Ishikawa (cell line): Measurements from ENCODE around the gene GLI3.

Experiments
- CREB1 ChIP-seq: IDR thresholded peaks from 2 replicates; pipeline ENCODE4 v1.6.1; 2012; ENCODE audit warnings: low read depth
- EGR1 ChIP-seq: IDR thresholded peaks from 2 replicates; pipeline ENCODE4 v1.6.1; 2012
- EP300 ChIP-seq: IDR thresholded peaks from 2 replicates; pipeline ENCODE4 v1.6.1; 2012; ENCODE audit warnings: borderline replicate concordance
- FOXM1 ChIP-seq: IDR thresholded peaks from 2 replicates; pipeline ENCODE4 v1.6.1; 2012; ENCODE audit warnings: low read depth, borderline replicate concordance
- NFIC ChIP-seq: IDR thresholded peaks from 2 replicates; pipeline ENCODE4 v1.6.1; 2012
- RAD21 ChIP-seq: IDR thresholded peaks from 2 replicates; pipeline ENCODE4 v1.6.1; 2012; ENCODE audit warnings: low read depth
- TAF1 ChIP-seq: IDR thresholded peaks from 2 replicates; pipeline ENCODE4 v1.6.1; 2012; ENCODE audit warnings: low read depth, mild to moderate bottlenecking
- TCF12 ChIP-seq: IDR thresholded peaks from 2 replicates; pipeline ENCODE4 v1.6.1; 2012; ENCODE audit warnings: low read depth
- TEAD4 ChIP-seq: IDR thresholded peaks from 2 replicates; pipeline ENCODE4 v1.6.1; 2012
- YY1 ChIP-seq: IDR thresholded peaks from 2 replicates; pipeline ENCODE4 v1.6.1; 2012; ENCODE audit warnings: low read depth
- ZBTB7A ChIP-seq: IDR thresholded peaks from 2 replicates; pipeline ENCODE4 v1.6.1; 2012; ENCODE audit warnings: low read depth
- TF ChIP-seq, protein P1 (sequence below): IDR thresholded peaks from 2 replicates; pipeline ENCODE4 v1.6.1; 2012; ENCODE audit warnings: low read depth, mild to moderate bottlenecking
- TF ChIP-seq, protein P2 (sequence below): IDR thresholded peaks from 2 replicates; pipeline ENCODE4 v1.6.1; 2012
- TF ChIP-seq, protein P3 (sequence below): IDR thresholded peaks from 2 replicates; pipeline ENCODE4 v1.6.1; 2012

DNA sequence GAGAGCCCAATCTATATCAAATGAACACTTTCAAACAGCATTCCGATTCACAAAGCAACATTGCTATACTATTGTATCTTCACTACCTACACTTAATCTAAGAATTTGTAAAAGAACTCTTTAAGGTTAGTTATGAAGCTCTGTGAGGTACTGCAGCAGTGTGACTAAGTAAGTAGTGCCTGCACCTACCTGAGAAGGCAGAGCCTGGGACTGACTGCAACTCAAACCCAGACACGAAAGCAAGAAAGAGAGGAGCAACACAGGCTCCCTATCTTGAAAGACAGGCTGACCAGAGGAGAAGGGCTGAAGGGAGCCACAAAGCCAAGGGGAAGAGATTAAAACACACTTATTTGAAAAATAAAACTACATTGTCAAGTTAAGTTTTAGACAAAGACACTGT, 160.1 kb downstream of the GLI3 start:
- TF ChIP-seq EP300: no peak
- no peak for TF ChIP-seq TAF1
- TF ChIP-seq FOXM1: no peak
- TF ChIP-seq, protein P1, sequence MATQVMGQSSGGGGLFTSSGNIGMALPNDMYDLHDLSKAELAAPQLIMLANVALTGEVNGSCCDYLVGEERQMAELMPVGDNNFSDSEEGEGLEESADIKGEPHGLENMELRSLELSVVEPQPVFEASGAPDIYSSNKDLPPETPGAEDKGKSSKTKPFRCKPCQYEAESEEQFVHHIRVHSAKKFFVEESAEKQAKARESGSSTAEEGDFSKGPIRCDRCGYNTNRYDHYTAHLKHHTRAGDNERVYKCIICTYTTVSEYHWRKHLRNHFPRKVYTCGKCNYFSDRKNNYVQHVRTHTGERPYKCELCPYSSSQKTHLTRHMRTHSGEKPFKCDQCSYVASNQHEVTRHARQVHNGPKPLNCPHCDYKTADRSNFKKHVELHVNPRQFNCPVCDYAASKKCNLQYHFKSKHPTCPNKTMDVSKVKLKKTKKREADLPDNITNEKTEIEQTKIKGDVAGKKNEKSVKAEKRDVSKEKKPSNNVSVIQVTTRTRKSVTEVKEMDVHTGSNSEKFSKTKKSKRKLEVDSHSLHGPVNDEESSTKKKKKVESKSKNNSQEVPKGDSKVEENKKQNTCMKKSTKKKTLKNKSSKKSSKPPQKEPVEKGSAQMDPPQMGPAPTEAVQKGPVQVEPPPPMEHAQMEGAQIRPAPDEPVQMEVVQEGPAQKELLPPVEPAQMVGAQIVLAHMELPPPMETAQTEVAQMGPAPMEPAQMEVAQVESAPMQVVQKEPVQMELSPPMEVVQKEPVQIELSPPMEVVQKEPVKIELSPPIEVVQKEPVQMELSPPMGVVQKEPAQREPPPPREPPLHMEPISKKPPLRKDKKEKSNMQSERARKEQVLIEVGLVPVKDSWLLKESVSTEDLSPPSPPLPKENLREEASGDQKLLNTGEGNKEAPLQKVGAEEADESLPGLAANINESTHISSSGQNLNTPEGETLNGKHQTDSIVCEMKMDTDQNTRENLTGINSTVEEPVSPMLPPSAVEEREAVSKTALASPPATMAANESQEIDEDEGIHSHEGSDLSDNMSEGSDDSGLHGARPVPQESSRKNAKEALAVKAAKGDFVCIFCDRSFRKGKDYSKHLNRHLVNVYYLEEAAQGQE: no peak
- no peak for TF ChIP-seq YY1
- no peak for TF ChIP-seq NFIC
- no peak for TF ChIP-seq CREB1
- no peak for TF ChIP-seq TCF12
- TF ChIP-seq, protein P2, sequence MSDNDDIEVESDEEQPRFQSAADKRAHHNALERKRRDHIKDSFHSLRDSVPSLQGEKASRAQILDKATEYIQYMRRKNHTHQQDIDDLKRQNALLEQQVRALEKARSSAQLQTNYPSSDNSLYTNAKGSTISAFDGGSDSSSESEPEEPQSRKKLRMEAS: no peak
- no peak for TF ChIP-seq EGR1
- TF ChIP-seq TEAD4: no peak
- TF ChIP-seq RAD21: no peak
- TF ChIP-seq, protein P3, sequence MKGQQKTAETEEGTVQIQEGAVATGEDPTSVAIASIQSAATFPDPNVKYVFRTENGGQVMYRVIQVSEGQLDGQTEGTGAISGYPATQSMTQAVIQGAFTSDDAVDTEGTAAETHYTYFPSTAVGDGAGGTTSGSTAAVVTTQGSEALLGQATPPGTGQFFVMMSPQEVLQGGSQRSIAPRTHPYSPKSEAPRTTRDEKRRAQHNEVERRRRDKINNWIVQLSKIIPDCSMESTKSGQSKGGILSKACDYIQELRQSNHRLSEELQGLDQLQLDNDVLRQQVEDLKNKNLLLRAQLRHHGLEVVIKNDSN: no peak
- no peak for TF ChIP-seq ZBTB7A
